K562 (cell line): ENCODE results near the gene ACSL5. TPM values are rescaled to one million over a fixed set of nuclear protein-coding genes. Genes with fewer than 3 reads are reported as not detected.
A peak's percentile ranks its signal among the peaks of the same experiment; 100 is the strongest.

Experiments used
- ATAC-seq: fragments of 200-7000 bp; cut with Tn5 transposase; 3 replicates; pipeline ENCODE4 v1.9.1; 2020; ENCODE audit warnings: moderate library complexity
- BruUV-seq: library from RNA; stranded (reverse); fragments of 400-500 nt; replicated peaks from 2 replicates; lab custom pipeline; 2021; lab: Mats Ljungman, UMichigan
- CTCF ChIA-PET: fragments of 300-600 bp; formaldehyde crosslinking; extraction: SDS; loops from one replicate; lab custom pipeline; 2021; ENCODE audit warnings: low intra/inter-chr PET ratio; lab: Yijun Ruan, JAX
- POLR2A ChIA-PET: fragments of 300-600, 350-650 bp; sonication (Branson Sonifier 250); formaldehyde crosslinking; extraction: SDS; loops from one replicate; lab custom pipeline; 2021; ENCODE audit warnings: antibody characterized with exemption, inconsistent platforms; lab: Yijun Ruan, JAX
- DNase-seq, 4 experiments: peaks; one replicate each; pipeline versions ENCODE4 v3.0.0 to v3.0.0-alpha.2; 2011 to 2018; ENCODE audit warnings: low spot score in 3 of 4, mixed read lengths in 3 of 4; ENCODE audit errors: extremely low read depth in 1 of 4
- FAIRE-seq: peaks from 2 replicates; lab custom pipeline; 2011; peaks lifted over from hg19 to GRCh38; lab: Jason Lieb, UNC
- H2AFZ ChIP-seq: 2 replicates; pipeline ENCODE4 v1.6.0; 2011; ENCODE audit warnings: low read depth, low read length, control low read depth, inconsistent platforms
- H3K27ac ChIP-seq: fragments of 200-600 bp; 3 replicates; pipeline ENCODE4 v1.8.0; 2011; ENCODE audit warnings: low read depth, mild to moderate bottlenecking, control low read depth, inconsistent platforms, low read length, moderate library complexity, mixed read lengths; ENCODE audit errors: extremely low read depth
- H3K27me3 ChIP-seq, 2 experiments: fragments of 300-600 bp in 1 of 2; 2 replicates in 1 of 2; 3 replicates in 1 of 2; pipeline versions ENCODE4 v1.6.0 to v1.8.0; 2011; ENCODE audit warnings: inconsistent platforms in 2 of 2, low read length in 2 of 2, mild to moderate bottlenecking in 1 of 2, mixed read lengths in 1 of 2, moderate library complexity in 1 of 2; ENCODE audit not compliant: control insufficient read depth in 2 of 2, insufficient read depth in 2 of 2
- H3K36me3 ChIP-seq: fragments of 300-600 bp; 3 replicates; pipeline ENCODE4 v1.8.0; 2011; ENCODE audit warnings: mild to moderate bottlenecking, low read length, inconsistent platforms; ENCODE audit not compliant: control insufficient read depth, insufficient read depth
- H3K4me1 ChIP-seq, 2 experiments: fragments of 200-600 bp in 1 of 2; replicated peaks in 1 of 2; 2 replicates in 1 of 2; 3 replicates in 1 of 2; pipeline versions ENCODE4 v1.5.1 to v1.8.0; 2011; ENCODE audit warnings: inconsistent platforms in 2 of 2, low read length in 2 of 2, mild to moderate bottlenecking in 1 of 2, mixed read lengths in 1 of 2, moderate library complexity in 1 of 2; ENCODE audit not compliant: control insufficient read depth in 2 of 2, insufficient read depth in 2 of 2
- H3K4me2 ChIP-seq: 2 replicates; pipeline ENCODE4 v1.6.1; 2011; ENCODE audit warnings: low read length, control low read depth, inconsistent platforms, mixed read lengths; ENCODE audit not compliant: insufficient read depth
- H3K4me3 ChIP-seq: fragments of 200-600 bp; sonication (generic), shearing (Covaris generic); 2 replicates; pipeline ENCODE4 v1.5.1; 2016; ENCODE audit warnings: control low read depth, inconsistent platforms
- H3K79me2 ChIP-seq: fragments of 200-600 bp; 3 replicates; pipeline ENCODE4 v1.8.0; 2011; ENCODE audit warnings: low read length, inconsistent platforms; ENCODE audit not compliant: control insufficient read depth, insufficient read depth
- H3K9ac ChIP-seq, 2 experiments: 2 replicates each; pipeline versions ENCODE4 v1.6.0 to v1.6.1; 2011; ENCODE audit warnings: low read depth in 2 of 2, low read length in 2 of 2, control low read depth in 1 of 2, inconsistent platforms in 1 of 2, mild to moderate bottlenecking in 1 of 2, mixed read lengths in 1 of 2; ENCODE audit not compliant: insufficient read depth in 1 of 2
- H3K9me1 ChIP-seq: one replicate; pipeline ENCODE4 v1.6.0; 2011; ENCODE audit warnings: inconsistent platforms, mild to moderate bottlenecking, low read length, moderate library complexity; ENCODE audit not compliant: control insufficient read depth, insufficient read depth
- H3K9me3 ChIP-seq: replicated peaks from 2 replicates; pipeline ENCODE4 v1.5.1; 2011; ENCODE audit warnings: low read depth, low read length, inconsistent platforms; ENCODE audit not compliant: control insufficient read depth, insufficient read depth
- H4K20me1 ChIP-seq: replicated peaks from 2 replicates; pipeline ENCODE4 v1.6.1; 2011; ENCODE audit warnings: low read length, inconsistent platforms, mixed read lengths; ENCODE audit not compliant: control insufficient read depth, insufficient read depth
- FOSL1 ChIP-seq: fragments of 200-800 bp; sonication (Bioruptor generic); conservative IDR thresholded peaks from 2 replicates; pipeline ENCODE4 v1.6.1; 2016; ENCODE audit warnings: missing genetic modification characterization, missing compliant biosample characterization
- MTA3 ChIP-seq: fragments of 450-650 bp; formaldehyde crosslinking; IDR thresholded peaks from 2 replicates; pipeline ENCODE4 v1.6.1; 2017; ENCODE audit warnings: mild to moderate bottlenecking, borderline replicate concordance
- SIN3B ChIP-seq: fragments of 450-650 bp; IDR thresholded peaks from 2 replicates; pipeline ENCODE4 v1.6.1; 2017; ENCODE audit warnings: low read depth, mild to moderate bottlenecking, moderate library complexity
- STAT6 ChIP-seq: sonication (generic); formaldehyde crosslinking; IDR thresholded peaks from 2 replicates; pipeline ENCODE4 v1.8.1; 2023; ENCODE audit warnings: mild to moderate bottlenecking, missing genetic modification reagents
- ZNF316 ChIP-seq: fragments of 450-650 bp; IDR thresholded peaks from 2 replicates; pipeline ENCODE4 v1.6.1; 2016
- WGBS: fragments of 100-300 bp; shearing (Covaris generic); methylation state at CpG from one replicate; pipeline ENCODE4 v1.1.6; 2016; ENCODE audit warnings: low coverage, mixed read lengths; ENCODE audit not compliant: insufficient coverage; ENCODE audit errors: missing lambda C conversion rate; 5-methylcytosine and 5-hydroxymethylcytosine counted together
- in situ Hi-C: fragments of 300-500 bp; cut with MboI; formaldehyde crosslinking; loops from 4 replicates; pipeline ENCODE4 v1.15.0; 2018; ENCODE audit warnings: inconsistent platforms, mixed read lengths
- intact Hi-C: fragments of 100-400 bp; cut with micrococcal nuclease; formaldehyde crosslinking; loops from 2 replicates; pipeline ENCODE4 v1.14.2; 2022
- polyA plus RNA-seq, 8 experiments: library from polyadenylated mRNA; depleted of rRNA in 4 of 8; stranded (reverse) in 5 of 8; unstranded in 3 of 8; fragments of >200 nt; fragmentation: Nextera tagmentation in 2 of 8; fragmentation: Illumina TruSeq in 1 of 8; extraction: Ambion mirVana in 2 of 8; extraction: Trizol in 1 of 8; gene quantifications; 2 replicates each; pipeline versions ENCODE4 v1.2.1 to v1.2.3, GENCODE V29; 2011 to 2014; ENCODE audit warnings: inconsistent platforms in 1 of 8, missing spikeins in 1 of 8
- total RNA-seq, 7 experiments: library from RNA; depleted of rRNA in 6 of 7; stranded (reverse); fragments of >200 nt in 6 of 7; fragmentation: Illumina TruSeq in 2 of 7; extraction: Trizol in 2 of 7; gene quantifications; 2 replicates each; pipeline versions ENCODE4 v1.2.1 to v1.2.3, GENCODE V29; 2011 to 2021; ENCODE audit warnings: low replicate concordance in 1 of 7

Gene ACSL5
- total and polyA plus RNA-seq, 9 of the 15 experiments (the other 6 are each of a cell fraction or from before 2014, with no cell fraction given): 0.19 to 1.4 (median 0.55) TPM

DNA sequence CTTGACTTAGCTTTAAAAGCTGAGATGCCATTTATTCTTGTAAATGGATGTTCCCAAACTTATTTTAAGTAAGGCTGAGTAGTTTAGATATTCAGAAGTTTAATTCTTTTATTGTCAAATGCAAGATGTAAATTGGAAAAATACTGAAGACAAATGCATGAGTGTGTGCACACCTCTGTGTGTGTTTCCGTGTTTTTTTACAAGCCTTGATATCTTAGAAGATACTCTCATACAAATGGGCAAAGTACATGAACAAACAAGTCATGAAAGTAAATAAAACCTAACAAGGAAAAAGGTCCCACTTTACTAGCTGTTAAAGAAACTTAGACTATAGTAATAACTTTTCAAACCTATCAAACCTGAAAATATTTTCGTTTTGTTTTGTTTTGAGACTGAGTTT, 29.0 kb downstream of the ACSL5 start:
- in situ Hi-C loops: no loop called here
- Histone ChIP-seq H3K9ac (no peak overlapping the region), H3K27ac (no peak overlapping the region), H3K9me3 (no peaks in the 10 kb centered on the region), H3K79me2 (no peaks in the 10 kb centered on the region), H3K27me3 (peaks cover 0 to 2% of the 10 kb centered on the region in 2 experiments; a peak in 2 of 5 replicates), H3K4me3 (no peak overlapping the region), H3K4me1 (no peaks in the 10 kb centered on the region), H3K4me2 (no peak overlapping the region), H4K20me1 (no peaks in the 10 kb centered on the region), H2AFZ (no peak overlapping the region), H3K36me3 (no peaks in the 10 kb centered on the region), H3K9me1 (no peaks in the 10 kb centered on the region)
- DNase-seq (no peak), FAIRE-seq (peak; percentile 15), ATAC-seq (no peak)
- TF ChIP-seq MTA3 (no peak), ZNF316 (no peak), SIN3B (no peak), FOSL1 (no peak), STAT6 (CRISPR knock-in tag) (no peak)
- no TSS peak for BruUV-seq
- CTCF ChIA-PET: no interaction called here
- 0% methylated on average over 2 of the region's 2 CpGs for WGBS
- POLR2A ChIA-PET: no interaction called here
- intact Hi-C loops: no loop called here
